ENCODE results near the gene KCNJ12.
"Not testable (repeated sequence)": the region's sequence is repeated elsewhere in the genome, so short reads cannot be mapped to it uniquely, and the experiment has no call there.

DNA sequence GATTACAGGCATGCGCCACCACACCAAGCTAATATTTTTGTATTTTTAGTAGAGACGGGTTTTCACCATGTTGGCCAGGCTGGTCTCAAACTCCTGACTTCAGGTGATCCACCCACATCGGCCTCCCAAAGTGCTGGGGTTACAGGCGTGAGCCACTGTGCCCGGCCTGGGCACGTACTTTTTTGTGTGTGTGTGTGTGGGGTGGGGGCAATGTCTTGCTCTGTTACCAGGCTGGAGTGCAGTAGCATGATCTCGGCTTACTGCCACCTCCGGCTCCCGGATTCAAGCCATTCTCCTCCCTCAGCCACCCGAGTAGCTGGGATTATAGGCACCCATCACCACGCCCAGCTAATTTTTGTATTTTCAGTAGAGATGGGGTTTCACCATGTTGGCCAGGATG, 36.6 kb upstream of the KCNJ12 start:
- TF ChIP-seq, protein P1, sequence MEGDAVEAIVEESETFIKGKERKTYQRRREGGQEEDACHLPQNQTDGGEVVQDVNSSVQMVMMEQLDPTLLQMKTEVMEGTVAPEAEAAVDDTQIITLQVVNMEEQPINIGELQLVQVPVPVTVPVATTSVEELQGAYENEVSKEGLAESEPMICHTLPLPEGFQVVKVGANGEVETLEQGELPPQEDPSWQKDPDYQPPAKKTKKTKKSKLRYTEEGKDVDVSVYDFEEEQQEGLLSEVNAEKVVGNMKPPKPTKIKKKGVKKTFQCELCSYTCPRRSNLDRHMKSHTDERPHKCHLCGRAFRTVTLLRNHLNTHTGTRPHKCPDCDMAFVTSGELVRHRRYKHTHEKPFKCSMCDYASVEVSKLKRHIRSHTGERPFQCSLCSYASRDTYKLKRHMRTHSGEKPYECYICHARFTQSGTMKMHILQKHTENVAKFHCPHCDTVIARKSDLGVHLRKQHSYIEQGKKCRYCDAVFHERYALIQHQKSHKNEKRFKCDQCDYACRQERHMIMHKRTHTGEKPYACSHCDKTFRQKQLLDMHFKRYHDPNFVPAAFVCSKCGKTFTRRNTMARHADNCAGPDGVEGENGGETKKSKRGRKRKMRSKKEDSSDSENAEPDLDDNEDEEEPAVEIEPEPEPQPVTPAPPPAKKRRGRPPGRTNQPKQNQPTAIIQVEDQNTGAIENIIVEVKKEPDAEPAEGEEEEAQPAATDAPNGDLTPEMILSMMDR (IDR thresholded peaks at IDR 0.05), result not testable (repeated sequence)
- TF ChIP-seq ZFX (IDR thresholded peaks at IDR 0.05; ENCODE audit: borderline replicate concordance), result not testable (repeated sequence)

All from 22Rv1 (cell line).